GM12872 (cell line): ENCODE data around the gene IGFBP2.

ENCODE experiments used
- CTCF ChIP-seq: IDR thresholded peaks from 3 replicates; pipeline ENCODE4 v1.5.1; 2011; ENCODE audit warnings: low read depth, mild to moderate bottlenecking, low read length, moderate library complexity; ENCODE audit not compliant: insufficient read depth

The IGFBP2 gene

GRCh38 chr2:216618785-216619184, 14.4 kb upstream of the IGFBP2 start:
- TF ChIP-seq CTCF: no peak

DNA sequence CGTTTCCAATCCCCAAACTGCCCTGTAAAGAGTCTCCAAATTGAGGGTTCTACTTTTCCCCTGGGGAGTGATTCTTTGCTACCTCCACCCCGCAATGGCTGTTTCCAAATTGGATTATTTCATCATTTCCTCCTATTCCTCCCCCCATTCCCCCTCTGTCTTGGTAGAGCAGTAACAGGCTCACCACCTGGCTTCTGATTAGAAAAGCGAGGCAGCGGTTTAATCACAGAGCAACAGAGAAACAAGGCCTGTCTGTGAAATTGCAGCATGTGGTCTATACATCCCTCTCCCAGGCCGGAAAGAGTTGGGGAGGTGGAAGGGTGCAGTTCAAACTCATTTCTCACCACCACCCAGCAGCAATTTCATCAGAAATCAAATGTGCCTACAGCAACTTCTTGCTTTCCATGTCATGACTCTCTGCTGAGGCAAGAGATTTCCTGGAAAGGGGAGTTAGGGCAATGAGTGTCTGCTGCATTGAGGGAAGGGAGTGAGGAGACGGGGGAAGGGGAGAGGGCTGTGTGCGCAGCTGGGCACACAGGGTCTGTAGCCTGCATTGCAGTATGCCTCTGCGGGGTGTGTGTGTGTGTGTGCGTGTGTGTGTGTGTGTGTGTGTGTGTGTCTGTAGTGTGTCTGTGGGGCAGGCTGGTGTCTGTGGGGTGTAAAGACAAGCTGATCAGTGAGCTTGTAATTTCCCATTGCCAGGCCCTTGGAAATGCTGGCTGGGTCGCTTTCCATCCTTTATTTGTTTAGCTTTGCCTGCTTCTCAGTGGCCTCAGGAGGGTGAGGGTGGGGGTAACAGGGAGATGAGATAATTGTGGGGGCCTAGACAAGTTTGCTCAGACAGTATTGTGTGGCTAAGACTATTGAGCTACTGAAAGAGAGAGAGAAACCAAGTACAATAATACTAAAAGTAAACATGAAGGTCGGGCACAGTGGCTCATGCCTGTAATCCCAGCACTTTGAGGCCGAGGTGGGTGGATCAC, 13.5 kb upstream of the IGFBP2 start:
- TF ChIP-seq CTCF: no peak

- TF ChIP-seq CTCF: no peak
Observed at GRCh38 chr2:216620786-216621185, 12.4 kb upstream of the IGFBP2 start.

- TF ChIP-seq CTCF: no peak
Observed at GRCh38 chr2:216621292-216621691, 11.9 kb upstream of the IGFBP2 start.

DNA sequence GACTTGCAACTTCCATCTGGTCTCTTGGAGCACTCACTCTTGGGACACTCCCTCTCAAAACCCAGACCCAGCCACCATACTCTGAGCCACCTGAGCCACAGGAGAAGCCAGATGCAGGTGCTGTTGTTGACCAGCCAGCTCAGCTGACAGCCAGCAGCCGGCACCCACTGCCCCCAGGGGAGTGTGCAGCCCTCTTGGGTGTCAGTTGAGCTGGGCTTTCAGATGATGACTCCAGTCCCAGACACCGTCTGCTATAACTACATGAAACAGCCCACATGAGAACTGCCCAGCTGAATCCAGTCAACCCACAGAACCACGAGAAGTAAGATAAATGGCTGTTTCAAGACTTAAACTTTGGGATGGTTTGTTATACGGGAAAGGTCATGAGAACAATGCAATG, 10.7 kb upstream of the IGFBP2 start:
- TF ChIP-seq CTCF: no peak

DNA sequence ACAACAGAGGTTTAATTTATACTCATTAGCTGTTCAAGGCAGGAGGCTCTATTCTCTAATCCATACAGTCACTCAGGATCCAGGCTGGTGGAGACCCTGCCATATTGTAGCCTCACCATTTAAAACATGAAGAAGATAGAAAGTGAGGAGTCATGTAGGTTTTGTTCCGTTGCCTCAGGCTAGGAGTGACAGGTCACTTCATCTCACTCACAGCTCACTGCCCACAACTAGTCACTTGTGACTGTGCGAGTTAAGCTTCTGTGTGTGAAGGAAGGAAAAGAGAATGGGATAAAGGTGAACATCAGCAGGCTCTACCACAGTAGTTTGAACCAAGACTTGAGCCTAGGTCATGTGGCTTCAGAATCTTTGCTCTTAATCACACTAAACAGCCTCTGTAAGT, 9.0 kb upstream of the IGFBP2 start:
- no peak for TF ChIP-seq CTCF

GRCh38 chr2:216626168-216626874, 6.9 kb upstream of the IGFBP2 start:
- TF ChIP-seq CTCF: no peak
